T-cell (primary cell): ENCODE data around the gene PDIA4. TPM values are rescaled to one million over a fixed set of nuclear protein-coding genes. Genes with fewer than 3 reads are reported as not detected.
A peak's percentile ranks its signal among the peaks of the same experiment; 100 is the strongest.
"Not testable (repeated sequence)": the region's sequence is repeated elsewhere in the genome, so short reads cannot be mapped to it uniquely, and the experiment has no call there.

Source experiments
- ATAC-seq, 4 experiments: fragments of 200-7000 bp in 3 of 4; fragments of 150-1000 bp in 1 of 4; cut with Tn5 transposase; replicated peaks in 1 of 4; 1 replicate in 3 of 4; 2 replicates in 1 of 4; pipeline ENCODE4 v1.10.0; 2021; ENCODE audit warnings: moderate library complexity in 3 of 4, mild to moderate bottlenecking in 2 of 4, moderate number of reproducible peaks in 1 of 4
- CTCF ChIA-PET, 2 donors: fragments of 300-600 bp; sonication (Branson Sonifier 250); formaldehyde crosslinking; loops; one replicate each; lab custom pipeline; 2022; ENCODE audit warnings: antibody characterized with exemption in 2 of 2; lab: Charles Lee
- POLR2A ChIA-PET, 2 donors: fragments of 300-600 bp; sonication (Branson Sonifier 250); formaldehyde crosslinking; loops; one replicate each; lab custom pipeline; 2022; ENCODE audit warnings: antibody characterized with exemption in 2 of 2; lab: Charles Lee
- DNase-seq, 35 experiments: peaks; one replicate each; pipeline versions ENCODE4 v3.0.0 to v3.0.0-alpha.2; 2013 to 2023
- H3K27ac ChIP-seq: one replicate; pipeline ENCODE4 v1.5.1; 2013; ENCODE audit warnings: low read length
- H3K27me3 ChIP-seq, 2 experiments: replicated peaks in 1 of 2; 1 replicate in 1 of 2; 2 replicates in 1 of 2; pipeline versions ENCODE4 v1.6.1 to v1.7.0; 2013; ENCODE audit warnings: low read length in 1 of 2, mixed read lengths in 1 of 2; ENCODE audit not compliant: control insufficient read depth in 2 of 2, insufficient read depth in 2 of 2; ENCODE audit errors: extremely low read depth in 1 of 2
- H3K36me3 ChIP-seq, 2 donors: 1 replicate in 1 of 2; 2 replicates in 1 of 2; pipeline versions ENCODE4 v1.6.1 to v1.7.0; 2013; ENCODE audit warnings: low read length in 1 of 2; ENCODE audit not compliant: control insufficient read depth in 2 of 2, insufficient read depth in 1 of 2; ENCODE audit errors: extremely low read depth in 1 of 2
- H3K4me1 ChIP-seq, 2 experiments: 1 replicate in 1 of 2; 2 replicates in 1 of 2; pipeline versions ENCODE4 v1.6.1 to v1.7.0; 2013; ENCODE audit warnings: low read length in 2 of 2, mixed read lengths in 1 of 2; ENCODE audit not compliant: insufficient read depth in 2 of 2, control insufficient read depth in 1 of 2; ENCODE audit errors: extremely low read depth in 1 of 2
- H3K4me3 ChIP-seq, 2 donors: 1 replicate in 1 of 2; 2 replicates in 1 of 2; pipeline versions ENCODE4 v1.5.1 to v1.7.0; 2013; ENCODE audit warnings: mild to moderate bottlenecking in 2 of 2, low read length in 1 of 2, moderate library complexity in 1 of 2; ENCODE audit not compliant: control insufficient read depth in 1 of 2; ENCODE audit errors: extremely low read depth in 1 of 2
- H3K9me3 ChIP-seq: 2 replicates; pipeline ENCODE4 v1.7.0; 2013
- H3K27ac Mint-ChIP-seq, 2 donors: one replicate each; pipeline ENCODE4 v1.8.0; 2020 to 2021; ENCODE audit warnings: mild to moderate bottlenecking in 2 of 2, mixed read lengths in 2 of 2
- H3K27me3 Mint-ChIP-seq, 2 donors: one replicate each; pipeline ENCODE4 v1.8.0; 2021 to 2022; ENCODE audit warnings: mixed read lengths in 2 of 2
- H3K36me3 Mint-ChIP-seq: one replicate; pipeline ENCODE4 v1.8.0; 2021; ENCODE audit warnings: mixed read lengths
- H3K4me1 Mint-ChIP-seq, 3 donors: one replicate each; pipeline ENCODE4 v1.8.0; 2020 to 2022; ENCODE audit warnings: mixed read lengths in 3 of 3, mild to moderate bottlenecking in 1 of 3
- H3K4me3 Mint-ChIP-seq, 3 donors: one replicate each; pipeline ENCODE4 v1.8.0; 2020 to 2022; ENCODE audit warnings: mild to moderate bottlenecking in 3 of 3, mixed read lengths in 3 of 3, moderate library complexity in 3 of 3
- H3K9me3 Mint-ChIP-seq, 3 donors: one replicate each; pipeline ENCODE4 v1.8.0; 2020 to 2022; ENCODE audit warnings: mixed read lengths in 3 of 3
- whole genome bisulfite sequencing: methylation state at CpG from one replicate; pipeline ENCODE4 v1.1.5; 2013; ENCODE audit warnings: missing lambda C conversion rate; ENCODE audit not compliant: insufficient coverage; 5-methylcytosine and 5-hydroxymethylcytosine counted together
- total RNA-seq, 35 experiments: library from RNA in 6 of 35; stranded (reverse) in 6 of 35; fragments of 120-200 nt in 1 of 35; gene quantifications; one replicate each; pipeline versions ENCODE4 v1.2.1 to v1.2.4 and lab custom pipeline; 2013 to 2026

Gene PDIA4
- total RNA-seq, 5 donors from 2014 or later (not counting 1 experiment from before 2014, with no cell fraction given): 40.3 to 75.3 (median 68.4) TPM

GRCh38 chr7:149020483-149020882 is 7.8 kb downstream of the PDIA4 start:
- POLR2A ChIA-PET: no interaction called here
- Mint-ChIP-seq H3K4me1 (peaks cover 32 to 33% (median 32%) of the 10 kb centered on the region in 3 donors), H3K36me3 (peaks cover 36% of the 10 kb centered on the region), H3K27ac (no peak overlapping the region), H3K9me3 (no peaks in the 10 kb centered on the region), H3K27me3 (no peaks in the 10 kb centered on the region), H3K4me3 (no peak overlapping the region)
- Histone ChIP-seq H3K4me1 (peaks cover 8 to 10% of the 10 kb centered on the region in 2 experiments), H3K4me3 (no peak overlapping the region), H3K27ac (no peak overlapping the region), H3K27me3 (no peaks in the 10 kb centered on the region), H3K36me3 (peaks cover 8 to 34% of the 10 kb centered on the region in 2 donors), H3K9me3 (no peaks in the 10 kb centered on the region)
- 92% methylated on average over 10 of the region's 11 CpGs for WGBS
- ATAC-seq (no peak), DNase-seq (no peak)
- CTCF ChIA-PET: interaction anchor here in 1 of 2 donors (0.8 kb wide), 1 partner anchor 46 kb away, joined by 3 read pairs; no protein-coding TSS in a partner anchor

- Histone ChIP-seq H3K4me1 (peaks cover 0 to 4% of the 10 kb centered on the region in 2 experiments), H3K36me3 (peaks cover 21 to 63% of the 10 kb centered on the region in 2 donors), H3K27me3 (no peaks in the 10 kb centered on the region), H3K27ac (no peak overlapping the region), H3K9me3 (no peaks in the 10 kb centered on the region), H3K4me3 (no peak overlapping the region)
- H3K9me3 Mint-ChIP-seq: no peaks in the 10 kb centered on the region
- WGBS: 60% methylated on average over 3 of the region's 7 CpGs
- no peak overlapping the region for H3K27ac Mint-ChIP-seq
- ChIA-PET POLR2A (no interaction called here), CTCF (interaction anchor here in 1 of 2 donors (0.6 kb wide), 1 partner anchor 71 kb away, joined by 3 read pairs; no protein-coding TSS in a partner anchor)
- H3K27me3 Mint-ChIP-seq: no peaks in the 10 kb centered on the region
- DNase-seq (no peak), ATAC-seq (no peak)
- no peak overlapping the region for H3K4me3 Mint-ChIP-seq
- peaks cover 47% of the 10 kb centered on the region for H3K36me3 Mint-ChIP-seq
- peaks cover 7 to 23% (median 10%) of the 10 kb centered on the region in 3 donors for H3K4me1 Mint-ChIP-seq
Observed at GRCh38 chr7:149016876-149017275, 11.4 kb downstream of the PDIA4 start.

GRCh38 chr7:149014309-149014708 is 14.0 kb downstream of the PDIA4 start:
- no peak overlapping the region for H3K27ac ChIP-seq
- Mint-ChIP-seq H3K4me1 (peaks cover 0 to 11% (median 3%) of the 10 kb centered on the region in 3 donors), H3K27ac (no peak overlapping the region), H3K9me3 (no peaks in the 10 kb centered on the region), H3K27me3 (no peaks in the 10 kb centered on the region), H3K4me3 (no peak overlapping the region), H3K36me3 (peaks cover 48% of the 10 kb centered on the region)
- ChIA-PET CTCF (no interaction called here), POLR2A (no interaction called here)
- H3K9me3 ChIP-seq: no peaks in the 10 kb centered on the region
- H3K27me3 ChIP-seq: no peaks in the 10 kb centered on the region
- H3K4me3 ChIP-seq: no peak overlapping the region
- peaks cover 25 to 76% of the 10 kb centered on the region in 2 donors for H3K36me3 ChIP-seq
- no peak for ATAC-seq
- DNase-seq: no peak
- no peaks in the 10 kb centered on the region for H3K4me1 ChIP-seq
- WGBS: 96% methylated on average over 7 of the region's 7 CpGs

- H3K36me3 Mint-ChIP-seq: peaks cover 45% of the 10 kb centered on the region
- ATAC-seq: no peak
- WGBS: 70% methylated on average over 5 of the region's 5 CpGs
- peaks cover 0 to 11% (median 3%) of the 10 kb centered on the region in 3 donors for H3K4me1 Mint-ChIP-seq
- Histone ChIP-seq H3K36me3 (peaks cover 25 to 78% of the 10 kb centered on the region in 2 donors), H3K27ac (no peak overlapping the region), H3K27me3 (no peaks in the 10 kb centered on the region), H3K4me3 (no peak overlapping the region), H3K9me3 (no peaks in the 10 kb centered on the region), H3K4me1 (no peaks in the 10 kb centered on the region)
- no peaks in the 10 kb centered on the region for H3K9me3 Mint-ChIP-seq
- peak overlapping the region in 1 of 2 donors; percentile 73 for H3K27ac Mint-ChIP-seq
- no peak overlapping the region for H3K4me3 Mint-ChIP-seq
- no peaks in the 10 kb centered on the region for H3K27me3 Mint-ChIP-seq
- CTCF ChIA-PET: no interaction called here
- no peak for DNase-seq
- POLR2A ChIA-PET: no interaction called here
Observed at GRCh38 chr7:149013876-149014275, 14.4 kb downstream of the PDIA4 start.

GRCh38 chr7:149012730-149013129 is 15.6 kb downstream of the PDIA4 start:
- Mint-ChIP-seq H3K36me3 (peaks cover 44% of the 10 kb centered on the region), H3K4me1 (peaks cover 0 to 11% (median 3%) of the 10 kb centered on the region in 3 donors), H3K27ac (peak overlapping the region in 1 of 2 donors; percentile 23)
- H3K4me1 ChIP-seq, DNase-seq, H3K27me3 ChIP-seq, H3K4me3 Mint-ChIP-seq, H3K9me3 Mint-ChIP-seq, ATAC-seq, H3K4me3 ChIP-seq, H3K9me3 ChIP-seq, H3K27me3 Mint-ChIP-seq, CTCF ChIA-PET, H3K27ac ChIP-seq: not testable (repeated sequence)
- 100% methylated on average over 1 of the region's 12 CpGs for WGBS
- POLR2A ChIA-PET: interaction anchor here in 1 of 2 donors (0.5 kb wide), 1 partner anchor 43 kb away, joined by 8 read pairs; no protein-coding TSS in a partner anchor
- H3K36me3 ChIP-seq: peaks cover 30 to 82% of the 10 kb centered on the region in 2 donors

GRCh38 chr7:149011491-149011890 is 16.8 kb downstream of the PDIA4 start:
- H3K4me1 ChIP-seq: no peaks in the 10 kb centered on the region
- ChIA-PET POLR2A (no interaction called here), CTCF (interaction anchor here in 1 of 2 donors (0.6 kb wide), 1 partner anchor 17 kb away, joined by 3 read pairs; the partner anchor contains the start of gene PDIA4)
- Mint-ChIP-seq H3K27me3 (no peaks in the 10 kb centered on the region), H3K4me3 (no peak overlapping the region), H3K36me3 (peaks cover 44% of the 10 kb centered on the region), H3K9me3 (no peaks in the 10 kb centered on the region), H3K4me1 (peaks cover 2 to 11% (median 4%) of the 10 kb centered on the region in 3 donors), H3K27ac (no peak overlapping the region)
- DNase-seq (no peak), ATAC-seq (no peak)
- H3K9me3 ChIP-seq: no peaks in the 10 kb centered on the region
- 97% methylated on average over 8 of the region's 8 CpGs for WGBS
- H3K27me3 ChIP-seq: no peaks in the 10 kb centered on the region
- H3K36me3 ChIP-seq: peaks cover 39 to 85% of the 10 kb centered on the region in 2 donors
- H3K27ac ChIP-seq: no peak overlapping the region
- H3K4me3 ChIP-seq: no peak overlapping the region
